Measurements from ENCODE around the gene NDUFS5. TPM values are rescaled to one million over a fixed set of nuclear protein-coding genes. Genes with fewer than 3 reads are reported as not detected.
"Not testable (repeated sequence)": the region's sequence is repeated elsewhere in the genome, so short reads cannot be mapped to it uniquely, and the experiment has no call there.

The NDUFS5 gene
- total RNA-seq, 1 donor from 2014 or later = 79.3 TPM

DNA sequence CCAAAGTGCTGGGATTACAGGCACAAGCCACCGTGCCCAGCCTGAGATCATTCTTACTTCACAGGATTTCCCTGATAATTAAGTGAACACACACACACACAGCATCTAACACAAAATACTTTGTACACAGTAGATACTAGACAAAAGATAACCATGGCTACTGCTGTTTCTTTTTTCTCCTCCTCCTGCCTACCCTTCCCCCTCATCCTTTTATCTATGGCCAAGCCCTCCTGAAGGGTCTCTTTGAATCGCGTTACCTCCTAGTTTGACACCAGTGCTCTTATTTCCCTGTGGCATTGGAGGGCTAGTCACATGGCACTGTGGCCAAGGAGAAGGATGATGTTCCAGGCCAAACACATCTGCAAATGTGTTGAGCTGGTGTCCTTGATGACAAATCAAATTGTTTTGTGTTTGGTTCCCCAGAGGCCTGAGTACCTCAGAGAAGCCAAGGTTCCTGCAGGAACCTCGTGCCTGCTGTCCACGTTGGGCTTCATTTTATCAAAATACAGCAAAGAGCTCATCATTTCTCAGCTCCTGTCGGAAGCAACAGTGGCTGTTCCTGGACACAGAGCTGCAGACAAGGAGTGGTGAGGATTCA, 20.6 kb downstream of the NDUFS5 start:
- intact Hi-C loops (cut with micrococcal nuclease) = no loop called here
- ATAC-seq (ENCODE audit: low read depth) (no peak), DNase-seq (no peak)
- TF ChIP-seq, protein P1, sequence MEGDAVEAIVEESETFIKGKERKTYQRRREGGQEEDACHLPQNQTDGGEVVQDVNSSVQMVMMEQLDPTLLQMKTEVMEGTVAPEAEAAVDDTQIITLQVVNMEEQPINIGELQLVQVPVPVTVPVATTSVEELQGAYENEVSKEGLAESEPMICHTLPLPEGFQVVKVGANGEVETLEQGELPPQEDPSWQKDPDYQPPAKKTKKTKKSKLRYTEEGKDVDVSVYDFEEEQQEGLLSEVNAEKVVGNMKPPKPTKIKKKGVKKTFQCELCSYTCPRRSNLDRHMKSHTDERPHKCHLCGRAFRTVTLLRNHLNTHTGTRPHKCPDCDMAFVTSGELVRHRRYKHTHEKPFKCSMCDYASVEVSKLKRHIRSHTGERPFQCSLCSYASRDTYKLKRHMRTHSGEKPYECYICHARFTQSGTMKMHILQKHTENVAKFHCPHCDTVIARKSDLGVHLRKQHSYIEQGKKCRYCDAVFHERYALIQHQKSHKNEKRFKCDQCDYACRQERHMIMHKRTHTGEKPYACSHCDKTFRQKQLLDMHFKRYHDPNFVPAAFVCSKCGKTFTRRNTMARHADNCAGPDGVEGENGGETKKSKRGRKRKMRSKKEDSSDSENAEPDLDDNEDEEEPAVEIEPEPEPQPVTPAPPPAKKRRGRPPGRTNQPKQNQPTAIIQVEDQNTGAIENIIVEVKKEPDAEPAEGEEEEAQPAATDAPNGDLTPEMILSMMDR (IDR thresholded peaks at IDR 0.05) = no peak
- Mint-ChIP-seq H3K27me3 (no peaks in the 10 kb centered on the region), H3K4me1 (peaks cover 38% of the 10 kb centered on the region), H3K4me3 (no peak overlapping the region), H3K36me3 (ENCODE audit: low read depth) (peaks cover 20% of the 10 kb centered on the region), H3K9me3 (no peaks in the 10 kb centered on the region), H3K27ac (no peak overlapping the region)
- ChIA-PET POLR2A (no interaction called here), CTCF (no interaction called here)

DNA sequence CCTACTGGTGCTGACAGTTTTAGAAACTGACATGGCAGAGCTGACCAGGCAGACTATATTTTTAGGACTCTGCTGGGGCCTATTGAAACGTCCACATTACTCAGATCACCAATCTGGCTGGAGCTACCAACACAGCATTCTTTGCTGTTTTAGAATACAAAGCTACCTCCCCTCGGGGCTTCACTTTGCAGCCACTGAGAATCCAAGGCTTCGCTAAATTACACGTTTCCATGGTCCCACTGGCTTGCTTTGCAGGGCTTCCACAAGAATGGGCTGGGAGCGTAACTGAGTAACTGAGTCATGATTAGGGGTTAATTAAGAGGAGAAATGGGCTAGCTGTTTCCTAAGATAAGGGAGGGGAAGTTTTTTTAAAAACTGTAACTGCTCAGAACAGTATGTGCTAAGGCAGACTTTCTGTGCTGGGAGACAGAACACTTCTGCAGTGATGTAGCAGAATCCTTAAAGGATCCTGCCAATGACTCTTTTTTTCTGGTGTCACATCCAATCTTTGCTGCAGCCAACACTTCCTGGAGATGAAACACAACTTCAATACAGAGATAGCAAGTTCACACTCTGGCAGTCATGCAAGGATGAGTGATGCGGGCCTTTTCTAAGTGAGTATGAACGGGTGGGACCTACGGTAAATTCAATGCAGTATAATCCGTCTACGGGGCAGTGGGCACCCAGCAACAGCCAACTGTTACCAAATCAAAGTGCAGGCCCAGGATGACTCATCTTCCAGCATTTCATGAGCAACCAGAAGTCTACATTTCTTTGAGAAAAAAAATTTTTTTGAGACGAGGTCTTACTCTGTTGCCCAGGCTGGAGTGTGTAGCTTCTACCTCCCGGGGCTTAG, 21.5 kb downstream of the NDUFS5 start:
- ATAC-seq (ENCODE audit: low read depth) = peak; percentile 76
- POLR2A ChIA-PET = interaction anchor here (0.7 kb wide), 1 partner anchor 741 kb away, joined by 3 read pairs; no protein-coding TSS in a partner anchor
- TF ChIP-seq, protein P1 (IDR thresholded peaks at IDR 0.05) = no peak

DNA sequence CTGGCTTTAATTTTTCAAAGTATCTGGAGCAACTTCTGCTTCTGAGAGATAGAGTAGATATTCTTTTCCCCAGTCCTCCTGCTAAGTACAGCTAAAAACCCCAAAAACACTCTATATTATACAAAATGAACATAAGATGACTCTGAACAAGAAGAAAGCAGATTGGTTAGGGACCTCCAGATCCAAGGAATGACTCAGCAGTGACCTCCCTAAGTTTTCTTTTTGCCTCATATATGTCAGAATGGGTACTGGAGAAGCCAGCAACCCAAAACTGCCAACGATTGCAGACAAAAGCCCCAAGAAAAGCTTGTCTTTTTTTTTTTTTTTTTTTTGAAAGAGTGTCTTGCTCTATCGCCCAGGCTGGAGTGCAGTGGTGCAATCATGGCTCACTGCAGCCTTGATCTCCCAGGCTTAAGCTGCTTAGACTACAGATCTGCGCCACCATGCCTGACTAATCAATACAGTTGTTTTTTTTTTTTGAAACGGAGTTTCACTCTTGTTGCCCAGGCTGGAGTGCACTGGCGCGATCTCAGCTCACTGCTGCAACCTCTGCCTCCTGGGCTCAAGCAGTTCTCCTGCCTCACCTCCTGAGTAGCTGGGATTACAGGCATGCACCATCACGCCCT, 22.7 kb downstream of the NDUFS5 start:
- ChIA-PET CTCF (no interaction called here), POLR2A (interaction anchor here (1.0 kb wide), 1 partner anchor 23 kb away, joined by 6 read pairs; the partner anchor contains the start of gene NDUFS5)
- intact Hi-C loops (cut with micrococcal nuclease) = no loop called here
- Mint-ChIP-seq H3K27ac (no peak overlapping the region), H3K4me1 (peaks cover 34% of the 10 kb centered on the region), H3K36me3 (ENCODE audit: low read depth) (peaks cover 9% of the 10 kb centered on the region), H3K4me3 (no peak overlapping the region), H3K9me3 (no peaks in the 10 kb centered on the region), H3K27me3 (no peaks in the 10 kb centered on the region)
- ATAC-seq (ENCODE audit: low read depth) = peak; percentile 47
- TF ChIP-seq, protein P1 (IDR thresholded peaks at IDR 0.05) = no peak
- no peak for DNase-seq

More for the DNA sequence above, 21.5 kb downstream of the NDUFS5 start:
- intact Hi-C loops (cut with micrococcal nuclease) = no loop called here
- no peaks in the 10 kb centered on the region for H3K27me3 Mint-ChIP-seq
- no peak for DNase-seq
- no peaks in the 10 kb centered on the region for H3K9me3 Mint-ChIP-seq
- peaks cover 40% of the 10 kb centered on the region for H3K4me1 Mint-ChIP-seq
- CTCF ChIA-PET = no interaction called here
- H3K36me3 Mint-ChIP-seq (ENCODE audit: low read depth) = peaks cover 16% of the 10 kb centered on the region
- H3K4me3 Mint-ChIP-seq = no peak overlapping the region
- H3K27ac Mint-ChIP-seq = no peak overlapping the region

DNA sequence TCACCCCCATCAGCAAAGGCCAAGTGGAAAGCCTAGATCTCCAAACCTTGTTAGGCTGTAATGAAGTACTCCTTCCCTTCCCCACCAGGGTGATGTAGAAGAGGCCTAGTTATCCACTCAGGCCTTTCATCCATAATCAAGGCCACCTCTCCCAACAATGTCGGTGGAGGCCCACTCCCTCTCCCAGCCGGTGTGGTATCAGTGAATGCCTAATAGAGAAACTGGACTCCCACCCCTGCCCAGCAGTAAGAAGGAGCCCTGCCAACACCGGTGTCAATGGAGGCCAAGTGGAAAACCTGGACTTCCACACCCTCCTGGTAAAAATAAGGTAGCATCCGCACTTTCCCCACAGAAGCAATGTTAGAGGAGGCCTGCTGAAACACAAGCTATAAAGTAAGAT, 23.9 kb downstream of the NDUFS5 start:
- POLR2A ChIA-PET = no interaction called here
- peaks cover 6% of the 10 kb centered on the region for H3K36me3 Mint-ChIP-seq (ENCODE audit: low read depth)
- no peaks in the 10 kb centered on the region for H3K9me3 Mint-ChIP-seq
- DNase-seq (no peak), ATAC-seq (ENCODE audit: low read depth) (no peak)
- TF ChIP-seq, protein P1 (IDR thresholded peaks at IDR 0.05) = no peak
- CTCF ChIA-PET = no interaction called here
- no peaks in the 10 kb centered on the region for H3K27me3 Mint-ChIP-seq
- H3K27ac Mint-ChIP-seq = no peak overlapping the region
- H3K4me3 Mint-ChIP-seq = no peak overlapping the region
- intact Hi-C loops (cut with micrococcal nuclease) = no loop called here
- peaks cover 25% of the 10 kb centered on the region for H3K4me1 Mint-ChIP-seq

DNA sequence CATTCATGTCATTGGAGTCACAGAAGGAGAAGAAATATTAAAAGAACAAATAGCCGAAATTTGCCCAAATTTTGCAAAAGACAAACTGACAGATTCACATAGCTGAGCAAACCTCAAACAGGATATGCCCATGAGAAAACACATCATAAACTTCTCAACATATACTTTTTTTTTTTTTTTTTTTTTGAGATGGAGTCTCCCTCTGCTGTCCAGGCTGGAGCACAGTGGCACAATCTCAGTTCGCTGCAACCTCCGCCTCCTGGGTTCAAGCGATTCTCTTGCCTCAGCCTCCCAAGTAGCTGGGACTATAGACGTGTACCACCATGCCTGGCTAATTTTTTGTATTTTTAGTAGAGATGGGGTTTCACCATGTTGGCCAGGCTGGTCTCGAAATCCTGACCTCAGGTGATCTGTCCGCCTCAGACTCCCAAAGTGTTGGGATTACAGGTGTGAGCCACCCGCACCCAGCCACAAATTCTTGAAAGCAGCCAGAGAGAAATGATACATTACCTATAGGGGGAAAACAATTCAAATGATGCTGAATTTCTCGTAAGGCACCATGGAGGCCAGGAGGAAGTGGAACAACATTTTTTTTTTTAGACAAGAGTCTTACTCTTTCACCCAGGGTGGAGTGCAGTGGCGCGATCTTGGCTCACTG, 25.2 kb downstream of the NDUFS5 start:
- H3K27ac Mint-ChIP-seq; DNase-seq; H3K9me3 Mint-ChIP-seq; intact Hi-C loops (cut with micrococcal nuclease); CTCF ChIA-PET; ATAC-seq (ENCODE audit: low read depth); H3K36me3 Mint-ChIP-seq (ENCODE audit: low read depth); H3K27me3 Mint-ChIP-seq: not testable (repeated sequence)
- POLR2A ChIA-PET = interaction anchor here (0.6 kb wide), 2 partner anchors 59 to 118 kb away, joined by 3 to 8 read pairs; no protein-coding TSS in a partner anchor
- Mint-ChIP-seq H3K4me1 (peaks cover 25% of the 10 kb centered on the region), H3K4me3 (peak overlapping the region; percentile 8)

All from activated B cell treated with CpG ODN at 0.5 μM for 24 hours (primary cell).